Hepatocyte (in vitro differentiated cells): ENCODE measurements around the gene JAML. TPM values are rescaled to one million over a fixed set of nuclear protein-coding genes. Genes with fewer than 3 reads are reported as not detected.

Experiments used
- DNase-seq: peaks from one replicate; pipeline ENCODE4 v3.0.0-alpha.2; 2016; ENCODE audit warnings: low spot score
- H2AFZ ChIP-seq: fragments of 200-600 bp; sonication (generic); 2 replicates; pipeline ENCODE4 v1.6.0; 2016; ENCODE audit warnings: antibody characterized with exemption, mild to moderate bottlenecking
- H3K27ac ChIP-seq: fragments of 200-600 bp; sonication (generic); 2 replicates; pipeline ENCODE4 v1.5.1; 2016; ENCODE audit warnings: mild to moderate bottlenecking
- H3K27me3 ChIP-seq: fragments of 200-600 bp; sonication (generic); 2 replicates; pipeline ENCODE4 v1.6.1; 2016
- H3K36me3 ChIP-seq: fragments of 200-600 bp; sonication (generic); replicated peaks from 2 replicates; pipeline ENCODE4 v1.5.1; 2016; ENCODE audit warnings: low read depth; ENCODE audit not compliant: insufficient read depth
- H3K4me1 ChIP-seq: fragments of 200-600 bp; sonication (generic); 2 replicates; pipeline ENCODE4 v1.5.1; 2016; ENCODE audit warnings: mild to moderate bottlenecking, moderate library complexity; ENCODE audit not compliant: insufficient read depth
- H3K4me2 ChIP-seq: fragments of 200-600 bp; sonication (generic); 2 replicates; pipeline ENCODE4 v1.6.0; 2016
- H3K4me3 ChIP-seq: fragments of 200-600 bp; sonication (generic); 2 replicates; pipeline ENCODE4 v1.5.1; 2016; ENCODE audit warnings: mild to moderate bottlenecking
- H3K79me2 ChIP-seq: fragments of 200-600 bp; sonication (generic); 2 replicates; pipeline ENCODE4 v1.6.0; 2017; ENCODE audit warnings: mild to moderate bottlenecking
- H3K9me2 ChIP-seq: fragments of 200-600 bp; sonication (generic); replicated peaks from 2 replicates; pipeline ENCODE4 v1.6.0; 2017; ENCODE audit warnings: mild to moderate bottlenecking; ENCODE audit not compliant: insufficient read depth
- H3K9me3 ChIP-seq: fragments of 200-600 bp; sonication (generic); 2 replicates; pipeline ENCODE4 v1.5.1; 2016; ENCODE audit warnings: low read depth, mild to moderate bottlenecking
- H4K20me1 ChIP-seq: fragments of 200-600 bp; sonication (generic); 2 replicates; pipeline ENCODE4 v1.6.0; 2016; ENCODE audit warnings: mild to moderate bottlenecking; ENCODE audit not compliant: insufficient read depth, poor library complexity, severe bottlenecking
- CTCF ChIP-seq: fragments of 200-600 bp; sonication (generic); IDR thresholded peaks from 2 replicates; pipeline ENCODE4 v1.5.1; 2016; ENCODE audit warnings: antibody characterized with exemption, mild to moderate bottlenecking; ENCODE audit not compliant: poor library complexity
- EZH2 ChIP-seq: fragments of 200-600 bp; sonication (generic); IDR thresholded peaks from 2 replicates; pipeline ENCODE4 v1.6.1; 2016; ENCODE audit warnings: antibody characterized with exemption, mild to moderate bottlenecking, borderline replicate concordance
- EZH2phosphoT487 ChIP-seq: fragments of 200-600 bp; sonication (generic); IDR thresholded peaks from one replicate; pipeline ENCODE4 v1.6.1; 2018; ENCODE audit warnings: antibody characterized with exemption, mild to moderate bottlenecking, low read depth, moderate library complexity; ENCODE audit not compliant: unreplicated experiment, severe bottlenecking
- WGBS: methylation state at CpG from one replicate; pipeline ENCODE4 v1.1.6; 2016; ENCODE audit warnings: low lambda C conversion rate; ENCODE audit errors: missing lambda C conversion rate; 5-methylcytosine and 5-hydroxymethylcytosine counted together
- polyA plus RNA-seq: library from polyadenylated mRNA; unstranded; fragments of >200 nt; fragmentation: Nextera tagmentation; extraction: Ambion mirVana; gene quantifications from 2 replicates; pipeline ENCODE4 v1.2.1, GENCODE V29; 2016
- total RNA-seq: library from RNA; depleted of rRNA; stranded (reverse); fragments of >200 nt; gene quantifications from 2 replicates; pipeline ENCODE4 v1.2.3, GENCODE V29; 2014

The JAML gene
- total and polyA plus RNA-seq, 2 experiments from 2014 or later: 5.3 to 5.9 TPM

DNA sequence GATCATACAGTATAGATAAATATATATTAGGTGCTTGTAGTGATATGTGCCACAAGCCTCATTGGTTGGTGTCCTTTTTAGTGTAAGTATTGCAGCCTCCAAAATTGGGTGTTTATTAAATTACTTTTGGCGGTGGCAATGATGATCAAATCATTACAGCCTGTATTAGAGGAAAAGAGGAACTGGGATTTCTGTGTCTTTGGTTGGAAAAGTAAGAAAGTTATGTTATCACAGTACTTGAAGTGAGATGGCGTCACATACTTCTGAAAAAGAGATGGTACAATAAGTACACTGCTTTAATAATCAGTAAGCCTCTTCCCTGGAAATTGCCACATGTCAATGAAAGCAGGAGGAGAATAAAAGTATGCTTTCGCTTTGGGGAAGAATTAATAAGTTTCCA lies 27.9 kb upstream of the JAML start:
- H3K4me1 ChIP-seq: peaks cover 7% of the 10 kb centered on the region
- H3K4me2 ChIP-seq: peak overlapping the region; percentile 74
- DNase-seq: no peak
- no peaks in the 10 kb centered on the region for H4K20me1 ChIP-seq
- no peaks in the 10 kb centered on the region for H3K27me3 ChIP-seq
- H3K4me3 ChIP-seq: peak overlapping the region; percentile 32
- 66% methylated on average over 3 of the region's 3 CpGs for WGBS
- TF ChIP-seq EZH2phosphoT487 (no peak), EZH2 (no peak), CTCF (no peak)
- H3K36me3 ChIP-seq: no peaks in the 10 kb centered on the region
- H3K9me2 ChIP-seq: no peaks in the 10 kb centered on the region
- H3K9me3 ChIP-seq: no peaks in the 10 kb centered on the region
- peak overlapping the region; percentile 95 for H3K27ac ChIP-seq
- peak overlapping the region; percentile 70 for H2AFZ ChIP-seq
- H3K79me2 ChIP-seq: peaks cover 30% of the 10 kb centered on the region

DNA sequence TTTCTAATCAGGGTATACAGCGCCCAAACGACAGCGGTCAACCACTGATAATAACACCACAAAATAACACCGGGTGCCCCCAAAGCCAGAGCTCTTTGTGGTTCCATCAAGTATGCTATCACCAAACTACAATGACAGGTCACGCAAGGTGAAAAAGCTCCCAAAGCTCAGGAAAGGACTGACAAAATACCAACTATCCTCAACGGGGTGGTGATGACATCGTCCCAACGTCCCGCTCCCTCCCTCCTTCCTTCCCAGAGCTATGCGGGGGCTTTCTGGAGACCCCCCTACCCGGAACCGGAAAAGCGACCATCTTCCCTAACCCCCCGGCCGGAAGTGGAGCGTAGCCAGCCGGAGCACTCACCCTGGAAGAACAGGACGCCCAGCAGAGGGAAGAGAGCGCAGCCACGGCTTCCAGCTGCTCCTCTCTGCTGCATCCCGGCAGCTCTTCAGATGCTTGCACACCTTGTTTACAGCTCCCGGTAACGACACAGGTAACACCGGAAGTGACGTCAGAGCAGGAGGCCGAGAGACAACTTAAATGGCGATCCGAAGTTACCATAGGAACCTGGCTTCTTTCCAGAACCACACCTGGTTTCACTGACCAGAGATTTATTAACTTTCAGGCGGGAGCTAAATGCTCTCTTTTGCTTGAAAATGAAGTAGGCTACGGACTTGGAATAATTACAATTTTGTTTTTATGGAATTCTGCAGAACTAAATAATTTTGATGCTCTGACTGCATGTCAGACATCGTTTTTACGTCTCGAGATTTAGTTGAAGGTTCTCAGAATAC lies 27.2 kb upstream of the JAML start, which contains the start of gene MPZL3:
TSS of gene MPZL3 (minus strand) at position 508 of the 795 bp plus-strand sequence. CDS start at position 437, 71 bp downstream.
- TF ChIP-seq EZH2phosphoT487 (no peak), EZH2 (no peak), CTCF (no peak)
- Histone ChIP-seq H3K36me3 (no peaks in the 10 kb centered on the region), H3K9me3 (no peaks in the 10 kb centered on the region), H3K9me2 (no peaks in the 10 kb centered on the region), H3K27ac (peak within 1 kb of the TSS; percentile 95), H2AFZ (peak within 1 kb of the TSS; percentile 70), H3K4me3 (peak within 1 kb of the TSS; percentile 32), H3K27me3 (no peaks in the 10 kb centered on the region), H3K79me2 (peaks cover 30% of the 10 kb centered on the region), H4K20me1 (no peaks in the 10 kb centered on the region), H3K4me1 (peaks cover 7% of the 10 kb centered on the region), H3K4me2 (peak within 1 kb of the TSS; percentile 74)
- 5% methylated on average over 31 of the region's 33 CpGs for WGBS
- peak; percentile 98 for DNase-seq

DNA sequence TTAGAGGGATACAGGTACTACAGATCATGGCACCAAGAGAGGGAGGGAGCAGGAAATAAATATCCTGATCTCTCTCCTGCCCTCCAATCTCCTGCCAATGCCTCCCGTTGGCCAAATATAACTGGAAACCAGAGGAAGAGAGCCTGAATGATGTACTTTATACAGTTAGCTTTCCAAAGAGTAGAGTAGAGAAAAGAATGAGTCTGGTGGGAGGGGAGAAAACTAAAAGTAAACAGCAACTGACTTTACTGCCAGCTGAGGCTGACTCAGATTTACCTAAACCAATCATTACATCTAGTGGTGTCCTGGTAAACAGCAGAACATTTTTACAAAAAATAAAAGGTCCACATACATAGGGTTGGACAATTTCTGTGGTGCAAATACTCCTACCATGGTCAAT lies 22.2 kb upstream of the JAML start:
- WGBS: 48% methylated on average over 1 of the region's 1 CpG
- Histone ChIP-seq H3K9me3 (no peaks in the 10 kb centered on the region), H3K27ac (peak overlapping the region; percentile 80), H3K4me2 (peak overlapping the region; percentile 6), H3K9me2 (no peaks in the 10 kb centered on the region), H3K4me3 (no peak overlapping the region), H3K36me3 (no peaks in the 10 kb centered on the region), H3K79me2 (peaks cover 48% of the 10 kb centered on the region), H3K4me1 (peaks cover 9% of the 10 kb centered on the region), H2AFZ (no peak overlapping the region), H3K27me3 (no peaks in the 10 kb centered on the region), H4K20me1 (no peaks in the 10 kb centered on the region)
- TF ChIP-seq EZH2phosphoT487: no peak
- no peak for TF ChIP-seq CTCF
- no peak for TF ChIP-seq EZH2
- peak; percentile 54 for DNase-seq
